Peyer's patch (tissue), 4 donors: ENCODE results near the gene FOXS1. TPM values are rescaled to one million over a fixed set of nuclear protein-coding genes. Genes with fewer than 3 reads are reported as not detected.
A peak's percentile ranks its signal among the peaks of the same experiment; 100 is the strongest.

Experiments used
- DNase-seq, 3 donors: peaks; one replicate each; pipeline ENCODE4 v3.0.0-alpha.2; 2017 to 2019
- H3K27ac ChIP-seq, 4 donors: fragments of 200-600 bp; sonication (generic); one replicate each; pipeline ENCODE4 v1.5.1; 2016 to 2019
- H3K27me3 ChIP-seq, 2 donors: fragments of 200-600 bp; sonication (generic); one replicate each; pipeline ENCODE4 v1.5.1; 2019
- H3K36me3 ChIP-seq, 3 donors: fragments of 200-600 bp; sonication (generic); one replicate each; pipeline ENCODE4 v1.5.1; 2016 to 2019
- H3K4me1 ChIP-seq, 4 donors: fragments of 200-600 bp; sonication (generic); one replicate each; pipeline ENCODE4 v1.5.1; 2016 to 2019
- H3K4me3 ChIP-seq, 4 donors: fragments of 200-600 bp; sonication (generic); 1 replicate in 3 of 4; 2 replicates in 1 of 4; pipeline ENCODE4 v1.5.1; 2016 to 2019; ENCODE audit warnings: mild to moderate bottlenecking in 1 of 4
- H3K9me3 ChIP-seq, 4 donors: fragments of 200-600 bp; sonication (generic); one replicate each; pipeline ENCODE4 v1.5.1; 2016 to 2019; ENCODE audit warnings: mild to moderate bottlenecking in 1 of 4
- CTCF ChIP-seq, 6 experiments: fragments of 450-650 bp in 4 of 6; fragments of 200-600 bp in 2 of 6; sonication (generic) in 1 of 6; IDR thresholded peaks; one replicate each; pipeline ENCODE4 v1.5.1; 2017 to 2019; ENCODE audit warnings: antibody characterized with exemption in 6 of 6, mild to moderate bottlenecking in 3 of 6, moderate library complexity in 1 of 6
- POLR2A ChIP-seq, 2 donors: fragments of 450-650 bp; IDR thresholded peaks; one replicate each; pipeline ENCODE4 v1.5.1; 2017; ENCODE audit warnings: antibody characterized with exemption in 2 of 2, mild to moderate bottlenecking in 2 of 2, moderate library complexity in 2 of 2
- total RNA-seq, 4 donors: library from RNA; depleted of rRNA; stranded (reverse); fragments of >200 nt; gene quantifications; one replicate each; pipeline ENCODE4 v1.1.0, GENCODE V29; 2016

Gene FOXS1
- total RNA-seq, 4 donors from 2014 or later: not detected

GRCh38 chr20:31863296-31864085, 18.1 kb upstream of the FOXS1 start:
- H3K27ac ChIP-seq: no peak overlapping the region
- H3K36me3 ChIP-seq: no peaks in the 10 kb centered on the region
- peaks cover 0 to 13% (median 9%) of the 10 kb centered on the region in 4 donors for H3K4me1 ChIP-seq
- TF ChIP-seq POLR2A (IDR thresholded peaks at IDR 0.05) (no peak), CTCF (IDR thresholded peaks at IDR 0.05) (no peak)
- H3K4me3 ChIP-seq: no peak overlapping the region
- DNase-seq: peak in 1 of 3 donors; percentile 38
- H3K9me3 ChIP-seq: no peaks in the 10 kb centered on the region
- H3K27me3 ChIP-seq: no peaks in the 10 kb centered on the region

- H3K4me1 ChIP-seq: peaks cover 0 to 13% (median 9%) of the 10 kb centered on the region in 4 donors
- H3K36me3 ChIP-seq: no peaks in the 10 kb centered on the region
- DNase-seq: peak in 1 of 3 donors; percentile 43
- no peaks in the 10 kb centered on the region for H3K9me3 ChIP-seq
- H3K27ac ChIP-seq: no peak overlapping the region
- TF ChIP-seq CTCF (IDR thresholded peaks at IDR 0.05) (no peak), POLR2A (IDR thresholded peaks at IDR 0.05) (no peak)
- H3K27me3 ChIP-seq: no peaks in the 10 kb centered on the region
- no peak overlapping the region for H3K4me3 ChIP-seq
Observed at GRCh38 chr20:31862506-31862905, 17.1 kb upstream of the FOXS1 start.

- TF ChIP-seq CTCF (IDR thresholded peaks at IDR 0.05) (no peak), POLR2A (IDR thresholded peaks at IDR 0.05) (no peak)
- DNase-seq: no peak
- Histone ChIP-seq H3K9me3 (no peaks in the 10 kb centered on the region), H3K36me3 (no peaks in the 10 kb centered on the region), H3K4me1 (peaks cover 0 to 13% (median 9%) of the 10 kb centered on the region in 4 donors), H3K27me3 (no peaks in the 10 kb centered on the region), H3K27ac (no peak overlapping the region), H3K4me3 (peak overlapping the region in 3 of 4 donors; percentile 40 to 67 (median 63))
Observed at GRCh38 chr20:31862157-31862470, 16.7 kb upstream of the FOXS1 start.

GRCh38 chr20:31861385-31862156, 16.2 kb upstream of the FOXS1 start:
- Histone ChIP-seq H3K27ac (peak overlapping the region in 1 of 4 donors; percentile 41), H3K4me1 (peaks cover 0 to 13% (median 9%) of the 10 kb centered on the region in 4 donors), H3K36me3 (no peaks in the 10 kb centered on the region), H3K27me3 (no peaks in the 10 kb centered on the region), H3K4me3 (peak overlapping the region; percentile 40 to 67 (median 62)), H3K9me3 (no peaks in the 10 kb centered on the region)
- no peak for TF ChIP-seq POLR2A (IDR thresholded peaks at IDR 0.05)
- no peak for TF ChIP-seq CTCF (IDR thresholded peaks at IDR 0.05)
- peak; percentile 47 to 84 (median 74) for DNase-seq

GRCh38 chr20:31861135-31861384, 15.7 kb upstream of the FOXS1 start:
- Histone ChIP-seq H3K36me3 (no peaks in the 10 kb centered on the region), H3K4me1 (peaks cover 0 to 13% (median 9%) of the 10 kb centered on the region in 4 donors), H3K27ac (peak overlapping the region in 1 of 4 donors; percentile 16), H3K4me3 (peak overlapping the region; percentile 40 to 67 (median 62)), H3K9me3 (no peaks in the 10 kb centered on the region), H3K27me3 (no peaks in the 10 kb centered on the region)
- TF ChIP-seq POLR2A (IDR thresholded peaks at IDR 0.05) (no peak), CTCF (IDR thresholded peaks at IDR 0.05) (no peak)
- no peak for DNase-seq
